NCI-H1417 (cell line): ENCODE data around the gene USP49.

Experiments
- DNase-seq, 3 experiments: peaks; one replicate each; lab custom pipeline; 2025; lab: John Stamatoyannopoulos, UW

USP49 gene

GRCh38 chr6:41874741-41875140, 20.4 kb downstream of the USP49 start:
- DNase-seq, result no peak

DNA sequence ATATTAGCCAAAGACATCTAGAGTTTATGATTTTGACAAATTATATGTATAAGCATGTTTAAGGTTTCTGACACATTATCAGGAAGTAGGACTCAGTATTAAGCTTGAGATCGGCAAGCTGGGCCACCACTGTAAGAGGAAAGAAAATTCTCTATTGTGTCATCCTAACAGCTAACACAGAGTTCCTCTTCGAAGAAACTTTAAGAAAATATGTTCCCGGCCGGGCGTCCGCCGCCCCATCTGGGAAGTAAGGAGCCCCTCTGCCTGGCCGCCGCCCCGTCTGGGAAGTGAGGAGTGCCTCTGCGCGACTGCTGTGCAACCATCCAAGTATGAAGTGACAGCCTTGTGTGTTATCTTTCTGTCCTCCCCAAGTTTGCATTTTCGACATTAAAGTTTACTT, 23.0 kb downstream of the USP49 start:
- DNase-seq, result no peak

DNA sequence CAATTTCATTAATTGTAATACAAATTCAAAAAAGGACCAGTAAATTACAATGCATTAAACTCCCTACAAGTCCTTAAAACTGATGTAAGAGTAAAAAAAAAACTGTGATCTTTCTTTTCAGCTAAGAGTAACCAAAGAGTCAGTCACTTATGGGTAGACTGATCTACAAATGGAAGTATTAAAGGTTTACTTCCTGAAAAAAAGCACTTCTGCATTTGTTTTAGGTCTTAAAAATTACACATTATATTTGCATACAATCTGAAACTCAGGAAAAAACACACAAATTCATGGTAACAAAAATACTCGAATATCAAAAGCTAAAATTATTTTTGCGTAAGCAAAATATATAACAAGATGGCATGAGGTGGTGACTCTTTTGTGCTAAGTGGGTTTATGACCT, 23.5 kb downstream of the USP49 start:
- no peak for DNase-seq

DNA sequence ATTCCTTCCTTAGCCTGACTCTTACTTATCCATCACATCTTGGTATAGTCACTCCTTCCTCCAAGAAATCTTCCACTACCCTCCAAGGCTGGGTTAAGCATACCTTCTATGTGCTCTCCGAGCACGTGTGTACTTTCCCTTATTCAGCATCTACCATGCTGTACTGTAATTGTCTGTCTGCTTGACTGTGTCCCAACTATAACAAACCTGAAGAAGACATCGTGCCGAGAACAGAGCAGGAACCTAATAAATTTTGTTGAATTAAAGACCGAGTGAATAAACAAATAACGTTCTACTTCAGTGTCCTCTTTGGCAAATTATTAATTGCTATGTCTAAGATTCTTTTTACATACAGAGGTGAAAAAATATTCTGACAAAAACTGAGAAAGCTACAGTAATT, 35.8 kb downstream of the USP49 start:
- DNase-seq, result no peak

GRCh38 chr6:41858703-41859102, 36.5 kb downstream of the USP49 start:
- no peak for DNase-seq

DNA sequence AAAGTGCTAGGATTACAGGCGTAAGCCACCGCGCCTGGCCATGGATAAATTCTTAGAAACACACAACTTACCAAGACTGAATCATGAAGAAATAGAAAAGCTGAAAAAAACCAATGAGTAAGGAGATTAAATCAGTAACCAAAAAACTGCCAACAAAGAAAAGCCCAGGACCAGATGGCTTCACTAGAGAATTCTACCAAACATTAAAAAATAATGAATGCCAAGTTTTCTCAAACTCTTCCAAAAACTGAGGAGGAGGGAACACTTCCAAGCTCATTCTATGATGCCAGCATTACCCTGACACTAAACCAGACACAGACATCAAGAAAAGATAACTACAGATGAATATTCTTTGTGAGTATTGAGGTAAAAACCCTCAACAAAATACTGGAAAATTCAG, 44.3 kb downstream of the USP49 start:
- no peak for DNase-seq

DNA sequence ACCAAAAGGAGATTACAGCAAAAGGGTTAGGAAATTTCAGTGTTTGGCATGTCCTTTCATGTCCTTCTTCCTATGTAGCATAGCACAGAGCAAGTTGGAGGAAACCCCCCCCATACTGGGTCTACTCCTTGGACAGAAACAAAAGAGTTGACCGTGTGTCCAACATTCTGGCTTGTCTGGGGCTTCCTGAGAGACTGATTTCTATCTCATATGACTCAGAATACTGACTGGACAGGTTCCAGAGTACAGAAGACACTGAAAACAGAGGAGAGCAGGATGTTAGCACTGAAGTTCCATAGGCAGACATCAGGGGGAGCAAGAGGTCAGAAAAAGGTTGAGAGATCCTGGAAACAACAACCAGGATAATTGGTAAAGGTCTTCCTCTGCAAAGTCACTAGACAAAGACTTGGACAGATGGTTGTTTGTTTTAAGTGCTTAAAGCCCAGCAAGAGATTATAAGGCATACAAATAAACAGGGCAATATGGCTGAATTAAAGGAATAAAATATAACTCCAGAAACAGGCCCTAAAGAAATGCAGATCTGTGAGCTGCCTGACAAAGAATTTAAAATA, 48.4 kb downstream of the USP49 start:
- DNase-seq, result peak in 2 of 3 experiments; percentile 17 to 62

GRCh38 chr6:41843178-41843577, 52.0 kb downstream of the USP49 start:
- no peak for DNase-seq

DNA sequence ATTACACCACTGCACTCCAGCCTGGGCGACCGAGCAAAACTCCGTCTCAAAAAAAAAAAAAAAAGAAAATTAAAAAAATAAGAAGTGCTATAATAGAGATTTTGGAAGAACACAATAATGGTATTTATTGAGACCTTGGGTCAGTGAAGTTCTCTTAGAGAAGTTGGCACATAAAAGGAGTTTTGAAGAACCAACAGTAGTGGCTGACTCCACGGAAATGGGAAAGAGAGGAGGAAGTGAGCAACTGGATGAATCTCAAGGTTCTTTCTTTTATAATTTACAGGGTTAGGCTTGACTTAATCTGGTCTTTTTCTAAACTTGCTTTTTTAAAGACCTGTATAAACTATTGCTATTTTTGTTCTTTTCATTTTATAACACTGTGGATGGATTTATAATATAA, 54.8 kb downstream of the USP49 start:
- DNase-seq, result no peak

GRCh38 chr6:41836660-41837052, 58.5 kb downstream of the USP49 start:
- DNase-seq, result no peak

DNA sequence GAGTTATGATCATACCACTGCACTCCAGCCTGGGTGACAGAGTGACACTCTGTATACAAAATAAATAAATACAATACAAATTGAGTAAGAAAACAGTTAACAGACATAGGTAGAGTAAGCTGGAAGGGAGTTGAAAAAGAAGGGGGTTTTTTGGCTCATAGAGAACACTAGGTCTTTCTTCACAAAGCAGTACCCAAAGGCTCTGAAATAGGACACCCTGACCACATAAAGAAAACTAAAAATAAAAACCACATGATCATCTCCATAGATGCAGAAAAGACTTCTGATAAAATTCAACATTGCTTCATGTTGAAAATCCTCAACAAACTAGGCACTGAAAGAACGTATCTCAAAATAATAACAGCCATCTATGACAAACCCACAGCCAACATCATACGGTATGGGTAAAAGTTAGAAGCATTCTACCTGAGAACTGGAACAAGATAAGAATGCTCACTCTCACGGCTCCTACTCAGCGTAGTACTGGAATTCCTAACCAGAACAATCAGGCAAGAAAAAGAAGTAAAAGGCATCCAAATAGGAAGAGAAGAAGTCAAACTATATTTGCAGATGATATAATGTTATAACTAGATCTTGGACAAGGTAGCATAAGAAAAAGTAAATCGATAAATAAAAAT, 59.0 kb downstream of the USP49 start:
- DNase-seq, result no peak

DNA sequence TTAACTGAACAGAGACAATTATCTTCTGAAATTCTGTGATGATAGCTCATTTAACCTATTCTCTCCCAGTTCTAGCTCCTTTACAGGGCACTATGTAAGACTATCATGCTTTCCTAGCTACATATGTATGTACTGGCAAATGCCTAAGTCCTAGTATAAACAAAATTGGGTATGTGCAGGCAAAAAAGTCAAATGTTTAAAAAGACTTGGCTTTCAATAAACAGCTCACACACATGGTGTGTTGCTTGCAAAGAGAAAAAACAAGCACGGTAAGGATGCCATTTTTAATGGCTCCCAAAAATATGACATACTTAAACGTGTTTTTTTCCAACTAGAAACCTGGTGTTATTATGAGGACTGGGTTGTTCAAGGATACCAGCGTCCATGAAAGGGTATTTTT, 62.9 kb downstream of the USP49 start:
- DNase-seq, result no peak

DNA sequence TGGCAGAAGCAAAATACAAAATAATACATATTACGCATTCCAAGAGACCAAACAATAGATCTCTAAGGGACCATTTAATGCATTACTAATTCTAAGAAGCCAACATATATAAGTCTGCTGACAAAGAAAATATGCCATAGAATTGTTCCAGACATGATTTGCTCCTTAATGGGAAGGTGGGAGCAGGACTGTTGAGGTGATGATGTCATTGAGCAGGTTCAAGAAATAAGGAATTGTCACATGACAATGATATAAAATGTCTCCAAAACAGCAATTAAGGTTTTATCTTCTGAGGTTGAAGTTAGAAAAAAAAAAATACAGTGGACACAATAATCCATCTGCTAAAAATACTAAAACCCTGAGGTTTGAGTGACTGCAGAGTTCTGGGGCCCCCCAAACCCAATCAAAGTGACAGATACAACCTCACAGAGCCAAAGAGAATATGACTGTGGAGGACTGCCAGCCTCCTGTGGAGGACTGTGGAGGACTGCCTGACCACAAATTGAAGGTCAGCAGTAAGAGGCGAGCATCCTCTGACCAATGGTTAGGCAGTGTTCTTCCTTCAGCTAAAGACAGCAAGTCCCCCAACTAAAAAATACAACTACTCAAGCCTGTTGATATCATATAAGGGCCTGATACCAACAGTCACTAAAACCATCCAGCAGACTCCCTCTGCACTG, 68.7 kb downstream of the USP49 start:
- no peak for DNase-seq

DNA sequence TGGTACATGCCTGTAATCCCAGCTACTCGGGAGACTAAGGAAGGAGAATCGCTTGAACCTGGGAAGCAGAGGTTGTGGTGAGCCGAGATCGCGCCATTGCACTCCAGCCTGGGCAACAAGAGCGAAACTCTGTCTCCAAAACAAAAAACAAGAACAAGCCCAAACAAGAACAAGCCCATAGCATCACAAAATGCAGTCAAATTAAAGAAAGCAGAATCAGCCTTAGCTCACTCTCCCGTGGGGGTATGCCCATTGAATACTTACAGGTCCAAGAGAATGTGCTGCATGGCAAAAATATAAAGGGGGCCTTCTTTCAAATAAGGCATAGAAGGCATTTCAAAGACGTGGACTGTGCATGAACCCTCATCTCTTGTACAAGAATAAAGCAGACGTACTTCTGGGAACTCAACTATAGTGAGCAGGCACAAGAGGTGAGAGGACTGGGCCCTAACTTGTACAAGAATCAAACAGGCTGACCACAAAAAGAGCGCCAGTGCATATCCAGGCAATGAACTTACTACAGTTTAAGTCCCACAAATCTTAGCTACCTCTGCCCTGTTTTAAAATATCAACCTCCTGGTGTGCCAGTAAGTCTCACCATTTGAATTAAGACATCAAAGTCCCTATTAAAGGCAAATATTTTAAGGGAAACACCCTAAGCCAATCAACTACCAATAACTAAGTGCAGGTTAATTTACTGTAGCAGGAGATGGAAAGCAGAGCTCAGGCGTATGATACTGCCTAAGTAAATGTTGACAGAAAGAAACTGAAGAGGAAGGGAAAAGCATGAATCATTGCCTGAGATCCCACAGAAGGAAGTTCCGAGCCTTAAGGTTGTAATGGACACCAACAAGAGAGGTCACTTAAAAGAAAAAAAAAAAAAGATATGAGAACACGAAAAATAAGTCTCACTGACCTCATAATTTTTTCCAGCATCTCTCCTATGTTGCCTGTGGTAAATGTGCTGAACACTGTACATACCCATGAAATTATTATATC, 70.3 kb downstream of the USP49 start:
- DNase-seq, result no peak

GRCh38 chr6:41823178-41823577, 72.0 kb downstream of the USP49 start:
- no peak for DNase-seq

DNA sequence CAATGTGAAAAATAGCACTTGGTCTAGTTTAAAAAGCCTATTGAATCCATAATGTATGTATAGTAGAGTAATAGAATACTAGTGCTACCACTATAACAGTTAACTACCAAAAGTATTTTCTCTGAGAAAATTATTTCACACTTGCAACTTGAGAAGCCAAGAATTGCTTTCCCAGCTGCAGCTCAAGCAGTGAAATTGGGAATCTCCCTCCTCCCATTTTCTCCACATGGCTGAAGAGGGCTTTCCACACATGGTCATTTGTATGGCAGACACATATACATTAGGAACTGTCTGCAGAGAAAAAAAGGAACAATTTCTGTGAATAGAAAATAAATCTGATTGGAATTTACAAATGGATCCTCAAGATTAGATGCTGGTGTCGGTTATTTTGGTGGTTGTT, 73.2 kb downstream of the USP49 start:
- DNase-seq, result no peak

- no peak for DNase-seq
These were observed 73.9 kb downstream of the USP49 start for GRCh38 chr6:41821266-41821665.

GRCh38 chr6:41818271-41819054, 76.7 kb downstream of the USP49 start:
- no peak for DNase-seq

DNA sequence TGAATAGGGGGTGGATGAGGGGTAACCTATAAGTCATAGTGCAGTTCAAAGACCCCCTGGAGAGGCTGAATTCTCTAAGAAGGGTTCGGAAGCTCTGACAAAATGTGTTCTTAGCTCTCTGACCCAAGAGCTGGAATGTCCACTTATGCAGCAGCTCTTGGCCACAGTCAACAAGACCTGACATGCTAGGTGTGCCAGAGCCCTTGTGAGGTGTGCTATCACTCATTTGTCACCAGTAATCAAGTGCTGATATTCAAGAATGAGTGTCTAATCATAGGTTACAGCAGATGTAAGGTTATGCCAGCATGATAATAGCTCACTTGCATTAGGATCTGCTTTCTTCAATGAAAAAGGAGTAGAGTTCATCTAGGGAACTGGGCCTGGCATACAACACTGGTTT, 79.6 kb downstream of the USP49 start:
- DNase-seq, result peak in 1 of 3 experiments; percentile 9

- DNase-seq, result no peak
These were observed 80.5 kb downstream of the USP49 start for GRCh38 chr6:41814629-41815028.

DNA sequence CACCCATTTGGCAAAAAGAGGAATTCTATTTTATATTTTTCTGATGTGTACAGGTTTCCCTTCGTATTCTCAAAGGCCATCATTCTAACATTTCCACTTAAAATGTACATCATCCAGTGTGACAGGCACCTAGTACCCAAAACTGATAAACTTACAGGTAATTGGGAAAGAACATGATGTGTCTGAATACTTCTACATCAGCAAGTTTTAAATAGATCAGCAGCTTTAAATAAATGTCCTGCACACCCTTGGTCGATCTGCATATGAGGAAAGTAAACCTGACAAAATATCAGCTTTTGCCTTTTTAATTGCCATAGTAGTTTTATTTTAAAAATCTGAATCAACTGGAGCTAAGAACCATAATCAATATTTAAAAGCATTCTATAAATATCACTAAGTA, 81.2 kb downstream of the USP49 start:
- DNase-seq, result no peak

- no peak for DNase-seq
These were observed 81.7 kb downstream of the USP49 start for GRCh38 chr6:41813469-41813868.
